SK-N-SH treated with all-trans-retinoic acid at 6 μM for 48 hours (cell line): ENCODE results near the gene PLAAT4.

Experiments used
- ATAC-seq: fragments of 200-7000 bp; cut with Tn5 transposase; 3 replicates; pipeline ENCODE4 v1.9.1; 2020; ENCODE audit warnings: mild to moderate bottlenecking, moderate library complexity
- BACH2 ChIP-seq: fragments of 250-450 bp; sonication (Bioruptor Pico); IDR thresholded peaks from 2 replicates; pipeline ENCODE4 v1.9.0; 2021; ENCODE audit warnings: mild to moderate bottlenecking, borderline replicate concordance
- CSDC2 ChIP-seq: fragments of 250-450 bp; sonication (Bioruptor Pico); IDR thresholded peaks from 2 replicates; pipeline ENCODE4 v1.5.0; 2020; ENCODE audit warnings: mild to moderate bottlenecking, moderate library complexity
- ESRRG ChIP-seq: fragments of 250-450 bp; sonication (Bioruptor Pico); IDR thresholded peaks from 2 replicates; pipeline ENCODE4 v1.6.1; 2021; ENCODE audit warnings: mild to moderate bottlenecking
- ISL1 ChIP-seq: fragments of 250-450 bp; sonication (Bioruptor Pico); IDR thresholded peaks from 2 replicates; pipeline ENCODE4 v2.1.2; 2022; ENCODE audit warnings: mild to moderate bottlenecking, moderate library complexity
- OSR1 ChIP-seq: fragments of 250-450 bp; sonication (Bioruptor Pico); IDR thresholded peaks from 2 replicates; pipeline ENCODE4 v1.8.0; 2022; ENCODE audit warnings: moderate library complexity, mild to moderate bottlenecking, inconsistent platforms
- PPARA ChIP-seq: fragments of 250-450 bp; sonication (Bioruptor Pico); IDR thresholded peaks from 2 replicates; pipeline ENCODE4 v1.5.0; 2020; ENCODE audit warnings: mild to moderate bottlenecking, borderline replicate concordance
- RARB ChIP-seq: fragments of 250-450 bp; sonication (Bioruptor Pico); IDR thresholded peaks from 2 replicates; pipeline ENCODE4 v1.8.0; 2021; ENCODE audit warnings: mild to moderate bottlenecking, moderate library complexity
- SNAI2 ChIP-seq: fragments of 250-450 bp; sonication (Bioruptor Pico); IDR thresholded peaks from 2 replicates; pipeline ENCODE4 v1.5.0; 2020; ENCODE audit warnings: mild to moderate bottlenecking, moderate library complexity
- TOX ChIP-seq: fragments of 250-450 bp; sonication (Bioruptor Pico); IDR thresholded peaks from 2 replicates; pipeline ENCODE4 v1.8.0; 2021; ENCODE audit warnings: mild to moderate bottlenecking, moderate library complexity, borderline replicate concordance
- ZC3H10 ChIP-seq: fragments of 250-450 bp; sonication (Bioruptor Pico); IDR thresholded peaks from 2 replicates; pipeline ENCODE4 v1.5.1; 2021; ENCODE audit warnings: mild to moderate bottlenecking, moderate library complexity
- ZFP3 ChIP-seq: fragments of 250-450 bp; sonication (Bioruptor Pico); IDR thresholded peaks from 2 replicates; pipeline ENCODE4 v1.5.0; 2020; ENCODE audit warnings: mild to moderate bottlenecking, moderate library complexity
- ZNF565 ChIP-seq: fragments of 450-650 bp; formaldehyde crosslinking; conservative IDR thresholded peaks from 2 replicates; pipeline ENCODE4 v1.5.0; 2020; ENCODE audit warnings: low read depth, mild to moderate bottlenecking, moderate library complexity
- ZNF70 ChIP-seq: fragments of 450-650 bp; formaldehyde crosslinking; IDR thresholded peaks from 2 replicates; pipeline ENCODE4 v1.5.0; 2020; ENCODE audit warnings: mild to moderate bottlenecking, moderate library complexity
- ZNF8 ChIP-seq: fragments of 450-650 bp; formaldehyde crosslinking; IDR thresholded peaks from 2 replicates; pipeline ENCODE4 v1.5.0; 2020; ENCODE audit warnings: mild to moderate bottlenecking, moderate library complexity
- TF ChIP-seq, protein P1 (sequence below): fragments of 250-450 bp; sonication (Bioruptor Pico); IDR thresholded peaks from 2 replicates; pipeline ENCODE4 v1.5.0; 2020; ENCODE audit warnings: mild to moderate bottlenecking, moderate library complexity
- TF ChIP-seq, protein P2 (sequence below): fragments of 250-450 bp; sonication (Bioruptor Pico); IDR thresholded peaks from 2 replicates; pipeline ENCODE4 v1.5.1; 2020; ENCODE audit warnings: low read depth, mild to moderate bottlenecking, moderate library complexity
- TF ChIP-seq, protein P3 (sequence below): fragments of 250-450 bp; sonication (Bioruptor Pico); IDR thresholded peaks from 2 replicates; pipeline ENCODE4 v1.8.0; 2020; ENCODE audit warnings: mild to moderate bottlenecking, moderate library complexity, borderline replicate concordance
- TF ChIP-seq, protein P4 (sequence below): fragments of 250-450 bp; sonication (Bioruptor Pico); IDR thresholded peaks from 2 replicates; pipeline ENCODE4 v1.5.1; 2021; ENCODE audit warnings: mild to moderate bottlenecking, moderate library complexity

The PLAAT4 gene

DNA sequence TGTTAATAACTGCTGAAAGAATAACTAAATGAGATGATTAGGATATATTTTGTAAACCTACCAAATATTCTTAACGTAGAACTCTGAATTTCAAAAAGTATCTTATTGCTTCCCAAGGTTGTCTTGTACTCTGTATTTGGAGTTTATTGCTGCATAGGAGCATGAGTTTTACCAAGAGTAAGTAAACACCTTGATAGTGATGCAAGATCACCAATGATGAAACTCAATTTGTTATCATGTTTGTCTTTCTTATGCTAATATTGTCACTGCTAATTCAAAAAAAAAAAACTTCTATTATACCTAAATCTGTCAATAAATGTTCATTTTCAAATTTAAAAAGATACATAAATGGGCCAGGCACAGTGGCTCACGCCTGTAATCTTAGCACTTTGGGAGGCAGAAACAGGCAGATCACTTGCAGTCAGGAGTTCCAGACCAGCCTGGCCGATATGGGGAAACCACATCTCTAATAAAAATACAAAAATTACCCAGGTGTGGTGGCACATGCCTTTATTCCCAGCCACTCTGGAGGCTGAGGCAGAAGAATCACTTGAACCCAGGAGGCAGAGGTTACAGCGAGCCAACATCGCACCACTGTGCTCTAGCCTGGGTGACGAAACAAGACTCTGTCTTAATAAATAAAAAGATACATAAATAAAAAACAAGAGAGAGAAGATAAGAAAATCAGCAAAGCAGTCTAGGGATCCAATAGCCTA is 50.0 kb downstream of the PLAAT4 start (continued):
- TF ChIP-seq, protein P1, sequence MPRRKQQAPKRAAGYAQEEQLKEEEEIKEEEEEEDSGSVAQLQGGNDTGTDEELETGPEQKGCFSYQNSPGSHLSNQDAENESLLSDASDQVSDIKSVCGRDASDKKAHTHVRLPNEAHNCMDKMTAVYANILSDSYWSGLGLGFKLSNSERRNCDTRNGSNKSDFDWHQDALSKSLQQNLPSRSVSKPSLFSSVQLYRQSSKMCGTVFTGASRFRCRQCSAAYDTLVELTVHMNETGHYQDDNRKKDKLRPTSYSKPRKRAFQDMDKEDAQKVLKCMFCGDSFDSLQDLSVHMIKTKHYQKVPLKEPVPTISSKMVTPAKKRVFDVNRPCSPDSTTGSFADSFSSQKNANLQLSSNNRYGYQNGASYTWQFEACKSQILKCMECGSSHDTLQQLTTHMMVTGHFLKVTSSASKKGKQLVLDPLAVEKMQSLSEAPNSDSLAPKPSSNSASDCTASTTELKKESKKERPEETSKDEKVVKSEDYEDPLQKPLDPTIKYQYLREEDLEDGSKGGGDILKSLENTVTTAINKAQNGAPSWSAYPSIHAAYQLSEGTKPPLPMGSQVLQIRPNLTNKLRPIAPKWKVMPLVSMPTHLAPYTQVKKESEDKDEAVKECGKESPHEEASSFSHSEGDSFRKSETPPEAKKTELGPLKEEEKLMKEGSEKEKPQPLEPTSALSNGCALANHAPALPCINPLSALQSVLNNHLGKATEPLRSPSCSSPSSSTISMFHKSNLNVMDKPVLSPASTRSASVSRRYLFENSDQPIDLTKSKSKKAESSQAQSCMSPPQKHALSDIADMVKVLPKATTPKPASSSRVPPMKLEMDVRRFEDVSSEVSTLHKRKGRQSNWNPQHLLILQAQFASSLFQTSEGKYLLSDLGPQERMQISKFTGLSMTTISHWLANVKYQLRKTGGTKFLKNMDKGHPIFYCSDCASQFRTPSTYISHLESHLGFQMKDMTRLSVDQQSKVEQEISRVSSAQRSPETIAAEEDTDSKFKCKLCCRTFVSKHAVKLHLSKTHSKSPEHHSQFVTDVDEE, result no peak

DNA sequence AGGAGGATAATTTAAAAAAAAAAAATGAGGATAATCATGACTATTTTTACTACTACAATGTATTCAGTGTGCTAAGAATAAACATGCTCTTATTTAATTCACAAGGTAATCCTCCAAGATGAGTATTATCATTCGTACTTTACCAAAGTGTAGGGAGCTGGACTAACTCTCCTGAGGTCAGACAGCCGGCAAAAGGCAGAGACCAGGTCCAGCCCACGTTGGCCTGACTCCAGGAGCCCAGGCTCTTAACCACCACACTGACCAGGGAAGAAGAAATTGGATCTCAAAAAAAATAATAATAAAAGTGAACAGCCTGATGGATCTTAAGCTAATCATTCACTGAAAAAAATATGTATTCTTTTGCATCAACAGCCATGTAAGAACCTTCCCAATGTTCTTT is 52.4 kb downstream of the PLAAT4 start:
- TF ChIP-seq RARB (CRISPR knock-in tag) (no peak), ISL1 (no peak), BACH2 (no peak), CSDC2 (CRISPR knock-in tag) (no peak)
- TF ChIP-seq, protein P2, sequence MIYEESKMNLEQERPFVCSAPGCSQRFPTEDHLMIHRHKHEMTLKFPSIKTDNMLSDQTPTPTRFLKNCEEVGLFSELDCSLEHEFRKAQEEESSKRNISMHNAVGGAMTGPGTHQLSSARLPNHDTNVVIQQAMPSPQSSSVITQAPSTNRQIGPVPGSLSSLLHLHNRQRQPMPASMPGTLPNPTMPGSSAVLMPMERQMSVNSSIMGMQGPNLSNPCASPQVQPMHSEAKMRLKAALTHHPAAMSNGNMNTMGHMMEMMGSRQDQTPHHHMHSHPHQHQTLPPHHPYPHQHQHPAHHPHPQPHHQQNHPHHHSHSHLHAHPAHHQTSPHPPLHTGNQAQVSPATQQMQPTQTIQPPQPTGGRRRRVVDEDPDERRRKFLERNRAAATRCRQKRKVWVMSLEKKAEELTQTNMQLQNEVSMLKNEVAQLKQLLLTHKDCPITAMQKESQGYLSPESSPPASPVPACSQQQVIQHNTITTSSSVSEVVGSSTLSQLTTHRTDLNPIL (CRISPR knock-in tag), result no peak
- TF ChIP-seq, all 23 proteins: peak for 0
- no peak for ATAC-seq

DNA sequence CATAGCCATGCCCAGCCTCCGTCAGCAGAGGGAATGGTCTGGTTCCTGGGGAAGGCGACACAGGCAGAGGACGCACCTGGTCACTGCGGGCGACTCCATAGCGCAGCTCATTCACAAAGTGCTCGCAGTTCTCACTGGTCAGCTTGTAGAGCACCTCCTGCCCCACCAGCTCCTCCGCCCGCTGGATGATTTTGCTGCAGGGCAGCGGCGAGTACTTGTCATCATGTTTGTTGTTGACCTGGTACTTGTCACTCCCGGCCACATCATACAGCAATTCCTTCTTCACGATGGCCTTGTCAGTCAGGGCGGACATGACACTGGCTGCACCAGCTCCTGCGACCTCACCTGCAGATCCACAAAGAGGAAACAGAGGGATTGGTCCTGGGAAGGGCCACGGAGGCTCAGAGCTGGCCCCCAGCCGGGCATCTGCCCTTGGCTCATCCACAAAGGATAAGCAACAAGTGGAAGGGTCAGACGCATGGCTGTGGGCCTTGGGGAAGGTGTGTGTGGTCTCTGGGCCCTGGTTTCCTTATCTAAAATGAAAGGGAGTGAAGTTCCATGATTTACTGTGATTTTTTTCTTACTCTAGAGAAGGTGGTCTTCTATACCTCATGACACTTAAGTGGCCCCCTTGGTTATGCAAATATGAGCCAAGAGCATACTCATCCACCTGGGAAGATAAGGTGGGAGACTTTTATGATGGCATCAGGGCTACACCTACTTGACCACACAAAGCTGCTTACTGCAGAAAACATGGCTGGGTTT is 53.6 kb downstream of the PLAAT4 start:
- no peak for ATAC-seq

DNA sequence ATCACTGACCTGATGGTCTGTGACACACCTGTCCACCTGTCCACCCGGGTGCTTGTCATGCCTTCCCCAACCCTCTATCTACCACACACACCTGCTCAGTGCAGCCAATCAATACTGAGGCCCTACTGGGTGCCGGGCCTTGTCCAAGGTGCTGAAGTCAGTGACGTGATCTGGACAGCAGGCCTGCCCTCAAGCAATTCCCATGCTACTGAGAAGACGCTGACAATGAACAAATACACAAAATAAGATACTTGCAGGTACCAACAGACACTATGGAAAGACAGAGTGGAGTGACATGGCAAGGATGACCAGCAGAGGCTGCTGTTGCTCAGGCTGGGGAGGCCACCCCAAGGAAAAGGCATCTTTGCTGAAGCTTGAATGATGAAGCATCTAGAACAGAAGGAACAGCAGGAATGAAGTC is 56.4 kb downstream of the PLAAT4 start:
- ATAC-seq, result peak; percentile 67
- TF ChIP-seq TOX (CRISPR knock-in tag), result no peak
- no peak for TF ChIP-seq PPARA
- no peak for TF ChIP-seq ZNF565
- no peak for TF ChIP-seq BACH2
- no peak for TF ChIP-seq ESRRG (CRISPR knock-in tag)
- TF ChIP-seq ZNF70 (CRISPR knock-in tag), result no peak
- TF ChIP-seq ZFP3 (CRISPR knock-in tag), result no peak
- no peak for TF ChIP-seq OSR1 (CRISPR knock-in tag)
- no peak for TF ChIP-seq CSDC2 (CRISPR knock-in tag)
- TF ChIP-seq, protein P3, sequence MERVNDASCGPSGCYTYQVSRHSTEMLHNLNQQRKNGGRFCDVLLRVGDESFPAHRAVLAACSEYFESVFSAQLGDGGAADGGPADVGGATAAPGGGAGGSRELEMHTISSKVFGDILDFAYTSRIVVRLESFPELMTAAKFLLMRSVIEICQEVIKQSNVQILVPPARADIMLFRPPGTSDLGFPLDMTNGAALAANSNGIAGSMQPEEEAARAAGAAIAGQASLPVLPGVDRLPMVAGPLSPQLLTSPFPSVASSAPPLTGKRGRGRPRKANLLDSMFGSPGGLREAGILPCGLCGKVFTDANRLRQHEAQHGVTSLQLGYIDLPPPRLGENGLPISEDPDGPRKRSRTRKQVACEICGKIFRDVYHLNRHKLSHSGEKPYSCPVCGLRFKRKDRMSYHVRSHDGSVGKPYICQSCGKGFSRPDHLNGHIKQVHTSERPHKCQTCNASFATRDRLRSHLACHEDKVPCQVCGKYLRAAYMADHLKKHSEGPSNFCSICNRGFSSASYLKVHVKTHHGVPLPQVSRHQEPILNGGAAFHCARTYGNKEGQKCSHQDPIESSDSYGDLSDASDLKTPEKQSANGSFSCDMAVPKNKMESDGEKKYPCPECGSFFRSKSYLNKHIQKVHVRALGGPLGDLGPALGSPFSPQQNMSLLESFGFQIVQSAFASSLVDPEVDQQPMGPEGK, result no peak
- TF ChIP-seq ZNF8, result no peak
- TF ChIP-seq, protein P2 (CRISPR knock-in tag), result no peak
- TF ChIP-seq SNAI2, result no peak
- no peak for TF ChIP-seq ISL1
- no peak for TF ChIP-seq ZC3H10 (CRISPR knock-in tag)

More for the DNA sequence above, 53.6 kb downstream of the PLAAT4 start:
- TF ChIP-seq OSR1 (CRISPR knock-in tag), result no peak
- TF ChIP-seq PPARA, result no peak
- TF ChIP-seq ISL1, result no peak
- TF ChIP-seq RARB (CRISPR knock-in tag), result no peak
- TF ChIP-seq, protein P4, sequence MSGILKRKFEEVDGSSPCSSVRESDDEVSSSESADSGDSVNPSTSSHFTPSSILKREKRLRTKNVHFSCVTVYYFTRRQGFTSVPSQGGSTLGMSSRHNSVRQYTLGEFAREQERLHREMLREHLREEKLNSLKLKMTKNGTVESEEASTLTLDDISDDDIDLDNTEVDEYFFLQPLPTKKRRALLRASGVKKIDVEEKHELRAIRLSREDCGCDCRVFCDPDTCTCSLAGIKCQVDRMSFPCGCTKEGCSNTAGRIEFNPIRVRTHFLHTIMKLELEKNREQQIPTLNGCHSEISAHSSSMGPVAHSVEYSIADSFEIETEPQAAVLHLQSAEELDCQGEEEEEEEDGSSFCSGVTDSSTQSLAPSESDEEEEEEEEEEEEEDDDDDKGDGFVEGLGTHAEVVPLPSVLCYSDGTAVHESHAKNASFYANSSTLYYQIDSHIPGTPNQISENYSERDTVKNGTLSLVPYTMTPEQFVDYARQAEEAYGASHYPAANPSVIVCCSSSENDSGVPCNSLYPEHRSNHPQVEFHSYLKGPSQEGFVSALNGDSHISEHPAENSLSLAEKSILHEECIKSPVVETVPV (CRISPR knock-in tag), result no peak
- TF ChIP-seq CSDC2 (CRISPR knock-in tag), result no peak
- TF ChIP-seq, protein P2 (CRISPR knock-in tag), result no peak
- TF ChIP-seq, protein P3, result no peak
- no peak for TF ChIP-seq ZFP3 (CRISPR knock-in tag)
- TF ChIP-seq TOX (CRISPR knock-in tag), result no peak
- TF ChIP-seq ZNF8, result no peak
